OCI-LY1 (cell line): ENCODE data around the gene GMPPB.

ENCODE experiments used
- H2AFZ ChIP-seq: fragments of 200-600 bp; sonication (generic), shearing (Covaris generic); 2 replicates; pipeline ENCODE4 v1.6.0; 2014; ENCODE audit warnings: antibody characterized with exemption, mild to moderate bottlenecking, low read length
- H3F3A ChIP-seq: fragments of 200-600 bp; sonication (generic), shearing (Covaris generic); 2 replicates; pipeline ENCODE4 v1.6.0; 2014; ENCODE audit warnings: mild to moderate bottlenecking, antibody characterized with exemption, low read length, moderate library complexity; ENCODE audit not compliant: insufficient read depth
- H3K27ac ChIP-seq: fragments of 200-600 bp; sonication (generic); 2 replicates; pipeline ENCODE4 v1.5.1; 2014; ENCODE audit warnings: low read length, mixed run types, mild to moderate bottlenecking, low read depth; ENCODE audit not compliant: poor library complexity, severe bottlenecking
- H3K27me3 ChIP-seq: fragments of 200-600 bp; sonication (generic); 2 replicates; pipeline ENCODE4 v1.6.0; 2014; ENCODE audit warnings: antibody characterized with exemption, mild to moderate bottlenecking, low read length, moderate library complexity; ENCODE audit not compliant: insufficient read depth
- H3K36me3 ChIP-seq: fragments of 200-600 bp; sonication (generic); 2 replicates; pipeline ENCODE4 v1.6.1; 2014; ENCODE audit warnings: mild to moderate bottlenecking, antibody characterized with exemption, low read length, moderate library complexity, mixed read lengths; ENCODE audit not compliant: insufficient read depth
- H3K4me1 ChIP-seq: fragments of 200-600 bp; sonication (generic); 2 replicates; pipeline ENCODE4 v1.5.1; 2014; ENCODE audit warnings: mild to moderate bottlenecking, low read length, moderate library complexity; ENCODE audit not compliant: insufficient read depth, severe bottlenecking
- H3K4me2 ChIP-seq: fragments of 200-600 bp; sonication (generic), shearing (Covaris generic); 2 replicates; pipeline ENCODE4 v1.6.1; 2014; ENCODE audit warnings: low read length
- H3K4me3 ChIP-seq: fragments of 200-600 bp; sonication (generic); 2 replicates; pipeline ENCODE4 v1.5.1; 2014; ENCODE audit warnings: low read length, low read depth, mild to moderate bottlenecking, mixed read lengths; ENCODE audit not compliant: poor library complexity, severe bottlenecking
- H3K79me2 ChIP-seq: fragments of 200-600 bp; shearing (Covaris generic); 2 replicates; pipeline ENCODE4 v1.6.1; 2016; ENCODE audit warnings: mixed run types, low read length, mixed read lengths; ENCODE audit not compliant: insufficient read depth
- H3K9ac ChIP-seq: fragments of 200-600 bp; sonication (generic), shearing (Covaris generic); 2 replicates; pipeline ENCODE4 v1.6.1; 2014; ENCODE audit warnings: mild to moderate bottlenecking, low read length, mixed read lengths
- H3K9me2 ChIP-seq: fragments of 200-600 bp; sonication (generic), shearing (Covaris generic); 2 replicates; pipeline ENCODE4 v1.6.1; 2014; ENCODE audit warnings: low read depth, mild to moderate bottlenecking, low read length, mixed read lengths
- H3K9me3 ChIP-seq: fragments of 200-600 bp; shearing (Covaris generic); 2 replicates; pipeline ENCODE4 v1.6.1; 2014; ENCODE audit warnings: low read length, mixed read lengths
- H4K20me1 ChIP-seq: fragments of 200-600 bp; sonication (generic), shearing (Covaris generic); 2 replicates; pipeline ENCODE4 v1.6.0; 2016; ENCODE audit warnings: mild to moderate bottlenecking, low read length; ENCODE audit not compliant: insufficient read depth
- EZH2 ChIP-seq: fragments of 200-600 bp; sonication (generic), shearing (Covaris generic); IDR thresholded peaks from 2 replicates; pipeline ENCODE4 v1.8.0; 2017; ENCODE audit warnings: borderline replicate concordance, mixed run types, mild to moderate bottlenecking, antibody characterized with exemption, low read length, moderate library complexity, mixed read lengths
- TF ChIP-seq, protein P1 (sequence below): fragments of 200-600 bp; sonication (generic), shearing (Covaris generic); IDR thresholded peaks from 2 replicates; pipeline ENCODE4 v1.5.1; 2017; ENCODE audit warnings: mild to moderate bottlenecking, antibody characterized with exemption, low read length, moderate library complexity, mixed read lengths

The GMPPB gene

DNA sequence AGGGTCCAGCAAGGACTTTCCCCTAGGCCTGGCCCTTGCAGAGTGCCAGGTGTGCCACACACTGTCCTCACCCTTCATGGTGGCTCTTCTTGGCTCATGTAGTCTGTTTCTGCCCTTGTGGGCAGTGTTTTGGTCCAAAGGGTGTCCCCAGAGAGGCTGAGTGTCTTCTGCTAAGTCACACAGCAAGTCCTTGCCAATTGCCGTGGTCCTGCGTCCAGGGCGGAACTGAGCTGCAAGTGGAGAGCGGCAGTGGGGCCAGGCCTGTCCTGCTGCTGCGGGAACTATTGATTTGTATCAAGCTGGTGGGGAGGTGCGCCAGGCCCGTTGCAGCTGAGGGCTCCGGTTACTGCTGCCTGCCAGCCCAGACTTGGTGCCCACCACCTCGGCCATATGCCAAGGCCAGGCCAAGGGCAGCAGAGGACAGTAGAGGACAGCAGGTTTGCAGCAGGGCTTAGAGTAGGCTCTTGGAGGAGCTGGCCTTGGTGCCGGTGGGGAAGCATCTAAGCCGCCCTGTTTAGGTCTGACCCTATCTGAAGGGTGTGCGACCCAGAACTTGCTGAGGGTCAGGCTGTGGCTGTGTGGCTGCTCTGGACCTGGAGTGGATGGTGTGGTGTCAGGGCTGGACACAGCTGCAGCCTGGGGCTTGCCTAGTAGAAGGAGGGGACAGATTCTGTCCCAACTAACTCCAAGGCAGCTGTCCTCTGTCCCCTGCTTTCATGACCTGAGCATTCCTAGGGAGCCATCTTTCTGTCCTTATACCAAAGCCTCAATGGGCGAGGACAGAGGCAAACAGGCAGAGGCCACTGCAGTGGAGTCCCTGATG lies 8.8 kb downstream of the GMPPB start:
- Histone ChIP-seq H3K4me3 (no peak overlapping the region), H3K9me3 (no peaks in the 10 kb centered on the region), H3K27ac (no peak overlapping the region), H4K20me1 (no peaks in the 10 kb centered on the region), H3K4me2 (no peak overlapping the region), H3K4me1 (peaks cover 3% of the 10 kb centered on the region), H3F3A (no peaks in the 10 kb centered on the region), H3K9ac (no peak overlapping the region), H2AFZ (no peak overlapping the region), H3K36me3 (peaks cover 24% of the 10 kb centered on the region), H3K79me2 (no peaks in the 10 kb centered on the region), H3K9me2 (no peaks in the 10 kb centered on the region), H3K27me3 (no peaks in the 10 kb centered on the region)
- TF ChIP-seq, protein P1, sequence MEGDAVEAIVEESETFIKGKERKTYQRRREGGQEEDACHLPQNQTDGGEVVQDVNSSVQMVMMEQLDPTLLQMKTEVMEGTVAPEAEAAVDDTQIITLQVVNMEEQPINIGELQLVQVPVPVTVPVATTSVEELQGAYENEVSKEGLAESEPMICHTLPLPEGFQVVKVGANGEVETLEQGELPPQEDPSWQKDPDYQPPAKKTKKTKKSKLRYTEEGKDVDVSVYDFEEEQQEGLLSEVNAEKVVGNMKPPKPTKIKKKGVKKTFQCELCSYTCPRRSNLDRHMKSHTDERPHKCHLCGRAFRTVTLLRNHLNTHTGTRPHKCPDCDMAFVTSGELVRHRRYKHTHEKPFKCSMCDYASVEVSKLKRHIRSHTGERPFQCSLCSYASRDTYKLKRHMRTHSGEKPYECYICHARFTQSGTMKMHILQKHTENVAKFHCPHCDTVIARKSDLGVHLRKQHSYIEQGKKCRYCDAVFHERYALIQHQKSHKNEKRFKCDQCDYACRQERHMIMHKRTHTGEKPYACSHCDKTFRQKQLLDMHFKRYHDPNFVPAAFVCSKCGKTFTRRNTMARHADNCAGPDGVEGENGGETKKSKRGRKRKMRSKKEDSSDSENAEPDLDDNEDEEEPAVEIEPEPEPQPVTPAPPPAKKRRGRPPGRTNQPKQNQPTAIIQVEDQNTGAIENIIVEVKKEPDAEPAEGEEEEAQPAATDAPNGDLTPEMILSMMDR, result no peak
- TF ChIP-seq EZH2, result no peak

DNA sequence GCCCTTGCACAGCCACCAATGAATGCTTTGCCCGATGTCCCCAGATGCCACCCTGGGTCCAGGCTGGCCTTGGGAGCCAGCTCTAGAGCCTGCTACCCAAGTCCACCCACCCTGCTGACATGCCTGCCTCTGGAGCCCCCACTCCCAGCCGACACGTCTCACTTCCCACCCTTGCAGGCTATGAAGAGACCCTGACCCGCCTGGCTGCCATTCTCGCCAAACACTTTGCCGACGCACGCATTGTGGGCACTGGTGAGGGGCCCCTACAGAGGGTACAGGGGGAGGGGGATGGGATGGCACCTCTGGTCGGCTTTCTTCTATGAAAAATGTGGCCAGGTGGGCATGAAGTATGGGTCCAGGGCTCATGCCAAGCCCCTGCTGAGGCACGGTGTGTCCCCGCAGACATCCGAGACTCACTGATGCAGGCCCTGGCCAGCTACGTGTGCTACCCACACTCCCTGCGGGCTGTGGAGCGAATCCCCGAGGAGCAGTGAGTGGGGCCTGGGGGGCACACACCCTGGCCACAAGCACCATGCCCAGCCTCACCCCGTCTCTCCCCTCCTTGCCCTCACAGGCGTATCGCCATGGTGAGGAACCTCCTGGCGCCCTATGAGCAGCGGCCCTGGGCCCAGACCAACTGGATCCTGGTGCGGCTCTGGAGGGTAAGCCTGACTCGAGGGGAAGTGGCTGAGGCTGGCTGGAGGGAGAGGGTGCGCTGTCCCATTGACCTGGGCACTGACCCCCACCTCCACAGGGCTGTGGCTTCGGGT lies 10.2 kb downstream of the GMPPB start:
- no peaks in the 10 kb centered on the region for H3K9me2 ChIP-seq
- H3F3A ChIP-seq, result no peaks in the 10 kb centered on the region
- H3K36me3 ChIP-seq, result peaks cover 20% of the 10 kb centered on the region
- no peaks in the 10 kb centered on the region for H3K79me2 ChIP-seq
- no peak overlapping the region for H3K27ac ChIP-seq
- no peaks in the 10 kb centered on the region for H3K9me3 ChIP-seq
- H3K4me3 ChIP-seq, result no peak overlapping the region
- no peaks in the 10 kb centered on the region for H4K20me1 ChIP-seq
- H3K27me3 ChIP-seq, result no peaks in the 10 kb centered on the region
- TF ChIP-seq, protein P1, result no peak
- no peak for TF ChIP-seq EZH2
- no peak overlapping the region for H2AFZ ChIP-seq
- H3K9ac ChIP-seq, result no peak overlapping the region
- no peaks in the 10 kb centered on the region for H3K4me1 ChIP-seq
- H3K4me2 ChIP-seq, result no peak overlapping the region

DNA sequence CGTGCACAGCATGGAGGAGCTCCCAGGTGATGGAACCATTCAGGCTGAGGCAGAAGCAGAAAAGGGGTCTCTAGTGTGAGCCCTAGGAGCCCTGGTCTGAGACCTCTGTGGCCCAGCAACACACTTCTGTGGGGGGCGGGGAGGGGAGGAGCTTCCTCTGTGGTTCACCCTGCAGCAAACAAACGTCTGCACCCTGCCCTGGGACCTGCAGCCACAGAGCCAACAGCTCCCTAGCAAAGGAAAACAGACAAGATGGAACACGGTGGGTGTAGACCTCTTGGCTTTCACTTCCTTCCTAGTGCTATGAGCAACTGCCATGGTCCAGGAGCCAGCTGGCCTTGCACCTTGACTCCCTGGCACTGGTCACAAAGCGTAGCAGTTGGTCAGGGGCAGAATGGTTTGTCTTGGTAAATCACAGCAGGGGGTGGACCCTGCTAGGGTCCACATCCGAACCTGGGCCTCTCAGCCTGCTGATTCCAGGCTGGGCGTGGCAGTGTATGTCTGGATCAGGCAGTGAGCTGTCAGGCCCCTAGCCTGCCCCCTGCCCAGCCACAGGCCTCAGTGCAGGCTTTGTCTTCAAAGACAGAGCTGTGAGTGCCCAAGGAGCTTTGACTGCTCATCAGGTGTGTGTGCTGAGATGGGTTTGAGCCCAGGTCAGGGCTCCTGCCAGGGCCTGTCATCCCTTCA lies 11.0 kb downstream of the GMPPB start:
- Histone ChIP-seq H3K9me2 (no peaks in the 10 kb centered on the region), H3K4me3 (no peak overlapping the region), H3K36me3 (peaks cover 13% of the 10 kb centered on the region), H2AFZ (no peak overlapping the region), H3K9ac (no peak overlapping the region), H3K9me3 (no peaks in the 10 kb centered on the region), H3K27ac (no peak overlapping the region), H3K4me2 (no peak overlapping the region), H3K27me3 (no peaks in the 10 kb centered on the region), H3K4me1 (no peaks in the 10 kb centered on the region), H3F3A (no peaks in the 10 kb centered on the region), H3K79me2 (no peaks in the 10 kb centered on the region), H4K20me1 (no peaks in the 10 kb centered on the region)
- TF ChIP-seq, protein P1, result no peak
- TF ChIP-seq EZH2, result no peak
